Esophagus muscularis mucosa (tissue), 3 donors: ENCODE data around the gene RPS6KA5.

Experiments
- POLR2A ChIP-seq: fragments of 450-650 bp; IDR thresholded peaks from one replicate; pipeline ENCODE4 v1.6.1; 2017; ENCODE audit warnings: antibody characterized with exemption, moderate library complexity, mild to moderate bottlenecking, low read depth
- POLR2AphosphoS5 ChIP-seq, 2 donors: sonication (generic); formaldehyde crosslinking; IDR thresholded peaks; one replicate each; pipeline ENCODE4 v1.6.1; 2017; ENCODE audit warnings: antibody characterized with exemption in 2 of 2
- TF ChIP-seq, protein P1 (sequence below), 3 experiments: fragments of 200-600 bp in 2 of 3; fragments of 450-650 bp in 1 of 3; sonication (generic) in 2 of 3; IDR thresholded peaks; one replicate each; pipeline ENCODE4 v1.5.1; 2017 to 2019; ENCODE audit warnings: antibody characterized with exemption in 3 of 3, mild to moderate bottlenecking in 2 of 3, moderate library complexity in 1 of 3

DNA sequence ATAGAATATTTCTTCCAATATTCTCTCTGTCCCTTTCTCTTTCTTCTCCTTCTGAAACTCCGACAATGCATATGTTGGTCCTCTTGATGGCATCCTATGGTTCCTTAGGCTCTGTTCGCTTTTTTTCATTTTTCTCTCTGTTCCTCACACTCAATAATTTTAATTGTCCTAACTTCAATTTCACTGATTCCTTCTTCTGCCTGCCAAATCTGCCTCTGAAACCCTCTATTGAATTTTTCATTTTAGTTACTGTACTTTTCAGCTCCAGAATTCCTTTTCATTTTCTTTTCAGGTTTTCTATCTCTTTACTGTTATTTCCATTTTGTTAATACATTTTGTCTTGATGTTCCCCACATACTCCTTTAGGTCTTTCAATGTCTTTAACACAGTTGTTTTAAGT, 177.2 kb downstream of the RPS6KA5 start:
- TF ChIP-seq POLR2AphosphoS5 (IDR thresholded peaks at IDR 0.05) (no peak), POLR2A (no peak)
- TF ChIP-seq, protein P1, sequence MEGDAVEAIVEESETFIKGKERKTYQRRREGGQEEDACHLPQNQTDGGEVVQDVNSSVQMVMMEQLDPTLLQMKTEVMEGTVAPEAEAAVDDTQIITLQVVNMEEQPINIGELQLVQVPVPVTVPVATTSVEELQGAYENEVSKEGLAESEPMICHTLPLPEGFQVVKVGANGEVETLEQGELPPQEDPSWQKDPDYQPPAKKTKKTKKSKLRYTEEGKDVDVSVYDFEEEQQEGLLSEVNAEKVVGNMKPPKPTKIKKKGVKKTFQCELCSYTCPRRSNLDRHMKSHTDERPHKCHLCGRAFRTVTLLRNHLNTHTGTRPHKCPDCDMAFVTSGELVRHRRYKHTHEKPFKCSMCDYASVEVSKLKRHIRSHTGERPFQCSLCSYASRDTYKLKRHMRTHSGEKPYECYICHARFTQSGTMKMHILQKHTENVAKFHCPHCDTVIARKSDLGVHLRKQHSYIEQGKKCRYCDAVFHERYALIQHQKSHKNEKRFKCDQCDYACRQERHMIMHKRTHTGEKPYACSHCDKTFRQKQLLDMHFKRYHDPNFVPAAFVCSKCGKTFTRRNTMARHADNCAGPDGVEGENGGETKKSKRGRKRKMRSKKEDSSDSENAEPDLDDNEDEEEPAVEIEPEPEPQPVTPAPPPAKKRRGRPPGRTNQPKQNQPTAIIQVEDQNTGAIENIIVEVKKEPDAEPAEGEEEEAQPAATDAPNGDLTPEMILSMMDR (IDR thresholded peaks at IDR 0.05): no peak
